Bronchial epithelial cell (primary cell): ENCODE data around the gene NOP58. TPM values are rescaled to one million over a fixed set of nuclear protein-coding genes. Genes with fewer than 3 reads are reported as not detected.
A peak's percentile ranks its signal among the peaks of the same experiment; 100 is the strongest.
"Not testable (repeated sequence)": the region's sequence is repeated elsewhere in the genome, so short reads cannot be mapped to it uniquely, and the experiment has no call there.

Experiments used
- DNase-seq: peaks from one replicate; pipeline ENCODE4 v3.0.0-alpha.2; 2010; ENCODE audit warnings: low read depth
- FAIRE-seq: peaks from 2 replicates; lab custom pipeline; 2011; peaks lifted over from hg19 to GRCh38; lab: Jason Lieb, UNC
- H3K27me3 ChIP-seq: 2 replicates; pipeline ENCODE4 v1.5.1; 2011; ENCODE audit warnings: low read length; ENCODE audit not compliant: control insufficient read depth, insufficient read depth
- H3K36me3 ChIP-seq: 2 replicates; pipeline ENCODE4 v1.5.1; 2011; ENCODE audit warnings: low read length; ENCODE audit not compliant: control insufficient read depth, insufficient read depth
- H3K4me3 ChIP-seq: 2 replicates; pipeline ENCODE4 v1.5.1; 2011; ENCODE audit warnings: mild to moderate bottlenecking, low read depth, low read length, control low read depth
- total RNA-seq: library from RNA; depleted of rRNA; stranded (reverse); fragments of >200 nt; gene quantifications from 2 replicates; pipeline ENCODE4 v1.2.1, GENCODE V29; 2014
- TF ChIP-seq, protein P1 (sequence below): IDR thresholded peaks from 2 replicates; pipeline ENCODE4 v1.5.1; 2011; ENCODE audit warnings: mild to moderate bottlenecking, moderate library complexity, low read length, control low read depth, inconsistent platforms; ENCODE audit not compliant: insufficient read depth, severe bottlenecking

Gene NOP58
- total RNA-seq, 1 donor from 2014 or later: 79.5 TPM

DNA sequence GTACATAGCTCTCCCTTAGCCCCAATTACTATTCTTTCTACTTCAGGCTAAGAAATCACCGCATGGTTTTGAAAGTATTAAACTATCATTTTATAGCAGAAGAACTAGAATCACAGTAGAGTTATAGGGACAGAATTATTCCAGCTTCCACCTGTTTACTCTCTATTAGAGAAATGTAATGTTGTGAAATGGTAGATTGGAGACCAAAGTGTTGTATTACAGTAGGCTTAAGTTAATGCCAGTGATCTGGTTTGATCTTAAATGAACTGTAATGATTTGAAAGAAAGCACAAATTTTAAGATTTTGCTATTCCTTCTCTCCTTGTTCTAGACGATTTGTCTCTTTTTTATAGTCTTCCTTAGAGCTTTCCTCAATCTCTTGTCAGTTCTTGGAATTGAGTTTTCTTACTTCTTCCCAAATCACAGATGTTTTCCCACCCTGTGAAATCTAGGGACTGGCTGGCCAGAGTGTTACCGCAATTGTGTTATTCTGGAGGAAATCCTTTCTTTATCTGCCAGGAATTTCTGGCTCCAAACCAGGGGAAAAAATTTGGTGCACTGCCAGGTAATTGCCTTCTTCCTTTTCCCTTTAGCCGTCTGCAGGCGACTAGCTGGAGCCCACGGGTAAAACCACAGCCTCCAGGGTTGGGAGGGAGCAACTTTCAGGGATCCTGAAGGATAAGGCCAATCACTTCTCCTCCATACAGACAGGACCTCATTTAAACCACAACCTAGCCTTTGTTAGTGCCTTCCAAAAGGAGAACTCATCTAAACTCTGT, 51.7 kb downstream of the NOP58 start:
- Histone ChIP-seq H3K4me3 (no peak overlapping the region), H3K36me3 (no peaks in the 10 kb centered on the region), H3K27me3 (no peaks in the 10 kb centered on the region)
- DNase-seq (peak; percentile 61), FAIRE-seq (no peak)
- TF ChIP-seq, protein P1, sequence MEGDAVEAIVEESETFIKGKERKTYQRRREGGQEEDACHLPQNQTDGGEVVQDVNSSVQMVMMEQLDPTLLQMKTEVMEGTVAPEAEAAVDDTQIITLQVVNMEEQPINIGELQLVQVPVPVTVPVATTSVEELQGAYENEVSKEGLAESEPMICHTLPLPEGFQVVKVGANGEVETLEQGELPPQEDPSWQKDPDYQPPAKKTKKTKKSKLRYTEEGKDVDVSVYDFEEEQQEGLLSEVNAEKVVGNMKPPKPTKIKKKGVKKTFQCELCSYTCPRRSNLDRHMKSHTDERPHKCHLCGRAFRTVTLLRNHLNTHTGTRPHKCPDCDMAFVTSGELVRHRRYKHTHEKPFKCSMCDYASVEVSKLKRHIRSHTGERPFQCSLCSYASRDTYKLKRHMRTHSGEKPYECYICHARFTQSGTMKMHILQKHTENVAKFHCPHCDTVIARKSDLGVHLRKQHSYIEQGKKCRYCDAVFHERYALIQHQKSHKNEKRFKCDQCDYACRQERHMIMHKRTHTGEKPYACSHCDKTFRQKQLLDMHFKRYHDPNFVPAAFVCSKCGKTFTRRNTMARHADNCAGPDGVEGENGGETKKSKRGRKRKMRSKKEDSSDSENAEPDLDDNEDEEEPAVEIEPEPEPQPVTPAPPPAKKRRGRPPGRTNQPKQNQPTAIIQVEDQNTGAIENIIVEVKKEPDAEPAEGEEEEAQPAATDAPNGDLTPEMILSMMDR: no peak

DNA sequence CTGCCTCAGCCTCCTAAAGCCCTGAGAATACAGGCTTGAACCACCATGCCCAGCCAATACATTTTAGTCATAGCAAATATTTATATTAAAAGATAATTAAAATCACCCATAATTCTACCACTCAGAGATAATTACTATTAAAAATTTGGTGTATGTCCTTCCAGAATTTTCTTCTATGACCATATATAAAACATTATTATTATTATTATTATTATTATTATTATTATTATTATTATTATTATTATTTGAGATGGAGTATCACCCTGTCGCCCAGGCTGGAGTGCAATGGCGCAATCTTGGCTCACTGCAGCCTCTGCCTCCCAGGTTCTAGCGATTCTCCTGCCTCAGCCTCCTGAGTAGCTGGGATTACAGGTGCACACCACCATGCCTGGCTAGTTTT, 54.8 kb downstream of the NOP58 start:
- H3K4me3 ChIP-seq, H3K27me3 ChIP-seq, FAIRE-seq, DNase-seq, H3K36me3 ChIP-seq: not testable (repeated sequence)

DNA sequence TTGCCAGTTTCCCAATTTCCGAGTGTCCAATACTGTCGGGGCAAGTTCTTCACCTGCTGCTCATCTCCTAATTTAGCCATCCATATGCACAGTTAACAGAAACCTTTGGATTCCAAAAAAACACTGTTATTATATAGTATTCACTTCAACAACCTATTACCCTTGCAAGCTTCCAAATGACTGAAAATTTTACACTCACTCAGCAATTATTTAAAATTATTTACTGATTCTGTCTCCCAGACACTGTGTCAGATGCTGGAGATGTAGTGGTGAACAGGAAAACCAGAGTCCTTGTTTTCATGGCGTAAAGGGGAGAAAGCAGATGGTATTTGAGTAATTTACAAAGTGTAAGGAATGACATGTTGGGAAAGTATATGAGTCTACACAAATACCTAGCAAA, 56.9 kb downstream of the NOP58 start:
- H3K36me3 ChIP-seq: no peaks in the 10 kb centered on the region
- no peaks in the 10 kb centered on the region for H3K27me3 ChIP-seq
- FAIRE-seq: no peak
- TF ChIP-seq, protein P1: no peak
- no peak for DNase-seq
- H3K4me3 ChIP-seq: no peak overlapping the region

DNA sequence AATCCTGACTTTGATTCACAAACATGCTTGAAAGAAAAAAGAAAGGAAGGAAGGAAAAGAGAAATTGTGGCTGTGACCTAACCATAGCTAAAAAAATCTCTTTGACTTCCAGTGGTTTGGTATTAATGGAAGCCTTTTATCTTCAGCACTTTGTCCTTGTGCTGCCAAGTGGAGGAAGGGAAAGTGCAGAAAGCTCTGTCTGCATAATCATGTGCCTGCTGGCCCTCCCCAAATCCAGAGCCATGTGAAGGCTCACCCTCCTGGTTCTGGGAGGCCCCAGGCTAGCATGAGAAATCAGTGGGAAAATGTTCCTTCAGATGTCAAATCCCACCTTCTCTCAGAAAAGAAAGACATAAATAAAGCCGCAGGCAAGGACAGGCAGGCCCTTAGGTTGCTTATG, 62.3 kb downstream of the NOP58 start:
- TF ChIP-seq, protein P1: no peak
- H3K4me3 ChIP-seq: no peak overlapping the region

DNA sequence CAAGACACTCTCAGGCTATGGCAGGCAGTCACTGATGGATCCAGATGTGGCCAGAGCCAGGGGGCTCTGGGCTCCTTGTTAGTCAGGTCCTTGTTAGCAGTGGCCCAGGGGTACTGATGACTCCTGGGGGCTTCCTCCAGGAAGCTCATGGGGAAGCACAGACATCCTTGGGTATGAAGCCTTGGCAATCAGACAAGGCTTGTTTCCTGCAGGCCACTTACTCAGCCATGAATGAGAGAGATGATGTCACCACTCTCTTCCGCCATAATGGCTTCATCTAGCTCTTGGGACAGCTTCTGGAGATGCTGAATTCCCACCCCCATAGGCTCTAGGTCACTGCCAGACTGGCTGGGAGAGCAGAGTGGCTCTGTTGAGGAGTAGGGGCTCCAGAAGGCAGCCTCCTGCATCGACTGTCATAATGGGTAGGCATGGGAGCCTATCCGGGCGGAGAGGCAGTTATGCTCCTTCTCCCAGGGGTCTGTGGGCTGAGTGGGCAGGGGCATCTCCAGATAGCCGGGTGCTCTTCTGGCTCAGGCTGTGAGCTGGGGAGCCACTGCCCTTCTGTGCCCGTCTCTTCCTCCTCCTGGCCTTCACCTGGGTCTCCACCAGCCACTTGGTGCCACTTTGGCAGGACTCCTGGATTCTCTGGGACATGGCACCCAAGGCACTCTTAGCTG, 70.4 kb downstream of the NOP58 start:
- Histone ChIP-seq H3K27me3 (no peaks in the 10 kb centered on the region), H3K4me3 (no peak overlapping the region), H3K36me3 (no peaks in the 10 kb centered on the region)
- DNase-seq (peak; percentile 45), FAIRE-seq (peak; percentile 77)
- TF ChIP-seq, protein P1: no peak

More for the DNA sequence above, 62.3 kb downstream of the NOP58 start:
- H3K27me3 ChIP-seq: no peaks in the 10 kb centered on the region
- no peaks in the 10 kb centered on the region for H3K36me3 ChIP-seq
- no peak for FAIRE-seq
- no peak for DNase-seq

DNA sequence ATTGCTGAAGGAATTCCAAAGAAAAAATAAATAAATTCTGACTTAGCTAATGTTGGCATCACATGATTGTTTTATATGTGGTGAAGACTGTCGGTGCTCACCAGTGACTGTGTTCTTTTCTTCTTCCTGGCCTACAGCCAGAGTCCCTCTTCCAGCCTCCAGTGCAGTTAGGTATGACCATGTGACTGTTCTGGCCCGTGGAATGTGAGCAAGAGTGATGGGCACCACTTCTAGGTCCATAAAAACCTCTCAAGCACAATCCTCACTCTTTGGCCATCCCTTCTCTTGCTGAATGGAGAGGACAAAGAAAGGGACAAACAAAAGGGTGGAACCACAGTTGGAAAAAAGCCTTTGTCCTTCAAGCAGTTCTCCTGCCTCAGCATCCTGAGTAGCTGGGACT, 71.6 kb downstream of the NOP58 start:
- Histone ChIP-seq H3K27me3 (no peaks in the 10 kb centered on the region), H3K4me3 (no peak overlapping the region), H3K36me3 (no peaks in the 10 kb centered on the region)
- TF ChIP-seq, protein P1: no peak
- DNase-seq (no peak), FAIRE-seq (no peak)
